Immature natural killer cell (primary cell): ENCODE measurements around the gene NR1D1. TPM values are rescaled to one million over a fixed set of nuclear protein-coding genes. Genes with fewer than 3 reads are reported as not detected.

ENCODE experiments used
- DNase-seq, 3 donors: peaks; one replicate each; pipeline ENCODE4 v3.0.0; 2022; ENCODE audit warnings: mixed read lengths in 1 of 3
- H3K27ac Mint-ChIP-seq, 6 donors: one replicate each; pipeline ENCODE4 v1.8.0; 2020; ENCODE audit warnings: mixed read lengths in 6 of 6, mild to moderate bottlenecking in 5 of 6, inconsistent platforms in 4 of 6, moderate library complexity in 3 of 6
- H3K27me3 Mint-ChIP-seq, 3 donors: one replicate each; pipeline ENCODE4 v1.8.0; 2020 to 2021; ENCODE audit warnings: low read depth in 3 of 3, mild to moderate bottlenecking in 3 of 3, mixed read lengths in 3 of 3, moderate library complexity in 3 of 3, inconsistent platforms in 1 of 3
- H3K36me3 Mint-ChIP-seq, 3 donors: one replicate each; pipeline ENCODE4 v1.8.0; 2020; ENCODE audit warnings: mixed read lengths in 3 of 3, inconsistent platforms in 2 of 3, mild to moderate bottlenecking in 2 of 3
- H3K4me1 Mint-ChIP-seq, 2 donors: one replicate each; pipeline ENCODE4 v1.8.0; 2020; ENCODE audit warnings: inconsistent platforms in 2 of 2, mild to moderate bottlenecking in 2 of 2, mixed read lengths in 2 of 2, moderate library complexity in 1 of 2
- H3K4me3 Mint-ChIP-seq, 5 donors: one replicate each; pipeline ENCODE4 v1.8.0; 2020; ENCODE audit warnings: mild to moderate bottlenecking in 5 of 5, mixed read lengths in 5 of 5, inconsistent platforms in 3 of 5, moderate library complexity in 3 of 5
- H3K9me3 Mint-ChIP-seq, 6 donors: one replicate each; pipeline ENCODE4 v1.8.0; 2020; ENCODE audit warnings: mild to moderate bottlenecking in 6 of 6, mixed read lengths in 6 of 6, inconsistent platforms in 4 of 6, moderate library complexity in 3 of 6
- polyA plus RNA-seq, 3 donors: library from polyadenylated mRNA; unstranded; fragments of 300-500 nt; fragmentation: Illumina TruSeq; gene quantifications; one replicate each; pipeline ENCODE4 v1.2.3, GENCODE V29; 2021

Gene NR1D1
- polyA plus RNA-seq, 3 donors from 2014 or later: 0.49 to 2.8 TPM; not detected in 1

DNA sequence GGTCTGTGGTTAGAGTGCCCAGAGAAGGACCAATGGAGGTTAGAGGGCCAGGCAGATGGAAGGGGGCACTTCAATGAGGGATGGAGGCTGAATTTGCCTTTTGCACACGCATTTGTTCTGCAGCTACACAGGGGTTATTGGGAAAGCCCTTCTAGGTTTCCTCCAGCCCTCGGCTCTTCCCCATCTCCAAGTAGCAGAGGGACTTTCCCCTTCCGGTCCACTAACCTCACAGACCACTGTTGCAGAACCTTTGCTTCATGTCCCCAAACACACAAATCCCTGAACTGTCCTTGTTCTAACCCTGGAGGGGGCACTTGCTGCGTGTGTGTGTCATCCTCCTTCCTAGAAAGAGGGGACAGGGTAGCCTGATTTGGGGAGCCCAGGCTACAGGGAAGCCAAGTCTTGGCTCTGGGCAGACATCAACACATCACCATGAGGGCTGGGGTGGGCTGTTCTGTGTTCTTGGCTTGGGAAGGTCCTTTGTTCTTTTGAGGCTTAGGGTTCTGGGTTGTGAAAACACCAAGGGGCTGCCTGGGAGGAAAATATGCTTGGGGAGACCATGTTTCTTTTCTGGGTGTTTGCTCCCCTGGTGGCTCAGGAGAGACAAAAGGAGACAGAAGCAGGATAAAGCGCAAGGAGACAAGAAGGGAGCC lies 7.3 kb upstream of the NR1D1 start:
- H3K9me3 Mint-ChIP-seq: no peaks in the 10 kb centered on the region
- H3K4me1 Mint-ChIP-seq: peaks cover 91 to 95% of the 10 kb centered on the region in 2 donors
- no peaks in the 10 kb centered on the region for H3K36me3 Mint-ChIP-seq
- H3K27ac Mint-ChIP-seq: peak overlapping the region; percentile 96 to 99 (median 98)
- H3K27me3 Mint-ChIP-seq: peaks cover 13 to 14% (median 14%) of the 10 kb centered on the region in 3 donors
- DNase-seq: peak in 1 of 3 donors; percentile 42
- H3K4me3 Mint-ChIP-seq: peak overlapping the region; percentile 61 to 83 (median 78)

DNA sequence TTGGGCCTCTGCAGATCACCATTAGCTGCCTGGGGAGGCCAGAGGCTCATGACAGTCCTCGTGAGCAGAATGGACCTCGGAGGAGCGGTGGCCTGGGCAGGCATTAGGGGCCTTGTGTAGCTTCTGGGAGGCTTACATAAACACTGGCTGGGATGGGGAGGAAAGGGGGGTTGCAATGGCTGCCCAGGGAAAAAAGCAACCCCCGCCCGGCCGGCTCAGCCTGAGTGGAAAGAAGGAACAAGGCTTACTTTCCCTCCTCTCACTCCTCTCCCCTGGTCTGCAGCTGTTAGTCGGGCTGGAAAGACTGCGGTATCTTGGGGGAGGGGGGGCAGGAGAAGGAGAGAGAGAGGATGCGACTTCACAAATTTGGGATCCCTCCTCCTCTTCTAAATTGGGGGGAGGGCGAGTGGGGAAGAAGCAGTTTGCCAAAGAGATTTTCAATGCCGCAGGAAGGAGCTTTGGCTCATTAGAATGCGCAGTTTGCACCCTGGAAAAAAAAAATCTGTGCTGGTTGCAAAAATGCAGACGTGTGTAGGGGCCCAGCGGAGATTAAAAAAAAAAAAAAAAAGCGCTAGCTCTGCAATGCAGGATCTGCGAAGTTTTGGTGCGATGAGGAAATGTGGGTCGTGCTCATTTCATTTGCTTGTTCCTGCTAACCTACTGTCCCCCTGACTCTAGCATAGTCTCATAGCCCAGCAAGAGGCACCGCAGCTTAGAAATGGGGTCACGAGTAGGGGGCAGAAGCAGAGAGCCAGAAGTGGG lies 6.6 kb upstream of the NR1D1 start:
- Mint-ChIP-seq H3K9me3 (no peaks in the 10 kb centered on the region), H3K36me3 (no peaks in the 10 kb centered on the region), H3K4me3 (peak overlapping the region; percentile 61 to 83 (median 78)), H3K27me3 (peaks cover 11 to 14% (median 13%) of the 10 kb centered on the region in 3 donors), H3K27ac (peak overlapping the region; percentile 96 to 99 (median 98)), H3K4me1 (peaks cover 84 to 89% of the 10 kb centered on the region in 2 donors)
- DNase-seq: peak; percentile 54 to 71 (median 62)

DNA sequence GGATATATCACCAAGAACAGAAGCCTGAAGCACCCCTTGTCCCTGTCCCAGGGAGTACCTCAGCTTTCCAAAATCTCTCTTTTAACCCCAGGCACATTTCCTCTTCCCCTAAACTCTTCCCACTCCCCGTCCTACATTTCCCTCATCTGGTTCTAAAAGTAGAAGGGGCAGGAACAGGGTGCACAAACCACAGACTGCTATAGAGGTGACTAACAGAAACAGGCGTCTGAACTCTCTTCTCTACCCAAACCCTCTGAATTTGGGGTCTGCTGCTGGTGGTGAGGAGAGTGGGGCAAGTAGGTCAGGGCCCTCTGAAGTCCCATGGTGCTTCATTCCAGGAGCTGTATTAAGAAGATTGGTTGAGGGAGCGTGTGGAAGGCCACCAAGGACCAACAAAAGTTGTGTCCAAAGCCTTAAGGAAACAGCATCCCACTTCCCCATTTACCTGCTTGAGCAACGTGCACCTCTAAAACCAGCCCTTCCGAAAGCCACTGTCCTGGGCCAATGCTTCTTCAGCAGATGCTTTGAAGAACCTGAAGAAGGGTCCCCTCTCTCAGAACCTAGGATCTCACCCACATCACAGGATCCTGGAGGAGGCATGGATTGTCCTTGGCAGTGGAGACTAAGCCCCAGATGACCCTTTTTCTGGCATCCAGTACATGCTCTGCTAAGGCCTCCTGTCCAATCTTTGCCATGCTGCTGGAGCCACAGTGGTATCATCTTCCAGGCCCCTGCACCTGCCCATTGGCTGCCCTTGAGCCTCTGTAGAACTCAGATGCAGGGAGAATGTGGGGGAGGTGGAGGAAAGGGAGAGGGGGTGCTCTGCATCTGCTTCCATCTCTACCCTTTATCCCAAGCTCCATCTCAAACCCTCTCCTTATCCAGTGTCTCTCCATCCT lies 5.7 kb upstream of the NR1D1 start:
- H3K4me1 Mint-ChIP-seq: peaks cover 81 to 87% of the 10 kb centered on the region in 2 donors
- no peaks in the 10 kb centered on the region for H3K9me3 Mint-ChIP-seq
- H3K36me3 Mint-ChIP-seq: no peaks in the 10 kb centered on the region
- peak overlapping the region; percentile 96 to 99 (median 98) for H3K27ac Mint-ChIP-seq
- H3K4me3 Mint-ChIP-seq: peak overlapping the region in 3 of 5 donors; percentile 44 to 78 (median 78)
- no peak for DNase-seq
- H3K27me3 Mint-ChIP-seq: peaks cover 7 to 11% (median 8%) of the 10 kb centered on the region in 3 donors

DNA sequence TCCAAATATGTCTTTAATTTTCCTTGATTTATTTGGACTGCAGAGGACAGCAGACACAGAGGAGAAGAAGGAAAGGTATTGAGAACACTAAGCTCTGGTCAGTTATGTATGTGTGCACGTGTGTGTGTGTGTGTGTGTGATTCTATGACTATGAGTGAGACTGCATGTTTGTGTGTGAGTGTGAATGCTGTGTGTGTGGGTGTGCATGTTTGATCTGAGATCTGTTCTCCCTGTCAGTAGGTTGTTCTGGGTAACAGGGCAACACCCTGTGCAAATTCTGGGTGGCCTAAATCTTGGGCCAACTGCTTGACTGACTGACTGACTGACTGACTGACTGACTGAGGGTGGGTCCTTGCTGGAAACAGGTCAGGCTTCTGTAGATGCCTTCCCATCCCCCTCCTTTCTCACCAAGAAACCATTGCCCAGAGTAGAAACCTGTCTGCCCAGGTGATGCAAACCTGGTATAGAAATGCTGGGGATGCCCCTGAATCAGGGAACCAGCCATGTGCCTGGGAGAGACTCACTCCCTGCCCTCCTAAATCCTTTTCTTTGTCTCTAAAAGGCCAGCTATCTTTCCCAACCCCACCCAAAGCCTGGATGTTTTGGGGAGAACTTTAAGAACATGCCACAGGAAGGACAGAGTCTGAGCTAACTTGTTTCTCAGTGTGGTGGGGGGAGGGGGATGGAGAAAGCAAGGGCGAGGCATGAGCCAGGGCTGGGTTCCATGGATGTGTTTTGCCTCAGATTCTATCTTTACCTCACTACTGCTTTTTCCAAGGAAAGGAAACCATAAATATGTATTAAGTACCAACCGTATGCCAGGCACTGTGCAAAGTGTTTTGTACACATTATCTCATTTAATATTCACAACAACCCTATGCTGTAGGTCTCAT lies 4.5 kb upstream of the NR1D1 start:
- Mint-ChIP-seq H3K36me3 (no peaks in the 10 kb centered on the region), H3K27ac (peak overlapping the region; percentile 16 to 96 (median 54)), H3K4me1 (peaks cover 81 to 87% of the 10 kb centered on the region in 2 donors), H3K9me3 (no peaks in the 10 kb centered on the region), H3K27me3 (peaks cover 9 to 11% (median 11%) of the 10 kb centered on the region in 3 donors), H3K4me3 (peak overlapping the region in 1 of 5 donors; percentile 28)
- no peak for DNase-seq

DNA sequence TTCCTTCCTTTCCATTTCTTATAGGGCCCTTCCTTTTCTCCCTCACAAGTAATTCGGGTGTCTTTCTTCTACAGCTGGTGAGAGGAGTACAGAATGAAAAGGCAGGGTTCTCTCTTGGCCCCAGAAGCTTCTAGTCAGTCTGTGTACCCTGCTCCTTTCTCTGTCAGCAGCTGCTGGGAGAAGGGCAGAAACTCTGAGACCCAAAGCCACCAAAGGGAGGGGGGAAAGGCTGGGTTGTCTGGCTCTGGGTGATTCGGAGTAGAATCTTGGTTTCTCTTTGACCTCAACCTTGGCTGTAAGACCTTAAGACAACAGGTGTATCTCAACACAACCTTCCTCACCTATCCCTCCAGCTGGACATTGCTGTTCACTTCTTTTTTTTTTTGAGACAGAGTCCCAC lies 3.3 kb upstream of the NR1D1 start:
- Mint-ChIP-seq H3K9me3 (no peaks in the 10 kb centered on the region), H3K36me3 (no peaks in the 10 kb centered on the region), H3K4me3 (peak overlapping the region in 1 of 5 donors; percentile 35), H3K27ac (peak overlapping the region in 3 of 6 donors; percentile 9 to 83 (median 64)), H3K4me1 (peaks cover 84 to 86% of the 10 kb centered on the region in 2 donors), H3K27me3 (peaks cover 16 to 20% (median 17%) of the 10 kb centered on the region in 3 donors)
- DNase-seq: no peak

DNA sequence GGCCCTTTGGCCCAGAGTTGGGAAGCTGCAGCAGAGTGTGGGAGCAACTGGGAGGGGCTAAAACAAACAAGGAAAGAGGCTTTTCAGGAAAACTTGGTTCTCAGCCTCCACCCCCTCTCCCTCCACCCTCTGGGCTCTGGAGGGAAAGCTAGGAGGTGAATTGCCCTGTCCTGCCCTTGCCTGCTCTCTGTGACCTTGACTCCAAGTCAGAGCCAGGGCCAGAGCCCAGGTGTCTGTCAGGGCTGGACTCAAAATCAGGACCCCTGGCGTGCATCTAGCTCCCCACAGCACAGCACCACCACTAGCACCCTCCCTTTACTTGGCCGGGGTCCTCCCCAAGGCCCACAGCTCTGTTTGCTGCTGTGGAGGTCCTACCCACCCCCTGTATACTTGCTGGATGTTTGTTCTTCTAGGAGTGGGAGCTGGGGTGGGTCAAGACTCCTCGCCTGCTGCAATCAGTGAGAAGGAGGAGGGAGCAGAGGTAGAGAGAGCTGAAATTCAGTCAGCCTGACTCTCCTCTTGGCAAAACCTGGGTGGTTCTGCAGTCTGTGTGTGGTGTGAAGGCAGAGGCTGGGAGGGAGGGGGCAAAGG lies 2.8 kb upstream of the NR1D1 start:
- H3K4me3 Mint-ChIP-seq: peak overlapping the region in 1 of 5 donors; percentile 35
- H3K27ac Mint-ChIP-seq: peak overlapping the region in 4 of 6 donors; percentile 9 to 83 (median 67)

DNA sequence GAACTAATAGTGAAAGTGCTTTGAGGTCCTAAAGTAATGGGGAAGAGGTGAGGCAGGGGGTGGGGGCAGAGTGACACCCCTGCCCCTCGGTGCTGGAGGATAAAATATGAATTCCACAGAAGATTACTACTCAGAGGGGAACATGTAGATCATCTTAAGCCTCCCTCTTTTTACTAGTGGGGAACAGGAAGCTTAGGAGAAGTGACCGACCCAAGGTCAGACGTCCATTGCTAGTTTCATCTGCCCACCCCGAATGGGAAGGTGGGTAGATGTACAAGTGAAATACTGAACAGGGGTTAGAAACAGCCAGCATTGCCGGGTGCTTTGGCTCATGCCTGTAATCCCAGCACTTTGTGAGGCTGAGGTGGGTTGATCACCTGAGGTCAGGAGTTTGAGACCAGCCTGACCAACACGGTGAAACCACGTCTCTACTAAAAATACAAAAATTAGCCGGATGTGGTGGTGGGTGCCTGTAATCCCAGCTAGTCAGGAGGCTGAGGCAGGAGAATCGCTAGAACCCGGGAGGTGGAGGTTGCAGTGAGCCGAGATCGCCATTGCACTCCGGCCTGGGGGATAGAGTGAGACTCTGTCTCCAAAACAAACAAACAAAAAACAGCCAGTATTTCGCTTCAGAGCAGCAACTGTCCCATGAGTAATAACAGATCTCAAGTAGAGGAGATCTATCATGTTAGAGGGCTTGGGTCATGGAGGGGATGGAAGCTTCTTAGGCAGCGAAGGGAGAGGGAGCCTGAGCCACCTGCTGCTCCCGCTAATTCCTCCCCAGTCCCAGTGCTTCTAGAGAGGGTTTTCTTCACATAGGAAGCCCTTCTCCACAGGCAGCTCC lies 1.2 kb upstream of the NR1D1 start:
- Mint-ChIP-seq H3K27me3 (peaks cover 13 to 18% (median 13%) of the 10 kb centered on the region in 3 donors), H3K27ac (peak overlapping the region in 5 of 6 donors; percentile 95 to 98 (median 97)), H3K4me3 (peak overlapping the region; percentile 74 to 94 (median 85)), H3K36me3 (no peaks in the 10 kb centered on the region), H3K4me1 (peaks cover 84 to 86% of the 10 kb centered on the region in 2 donors), H3K9me3 (no peaks in the 10 kb centered on the region)
- DNase-seq: no peak

More for the DNA sequence above, 2.8 kb upstream of the NR1D1 start:
- no peaks in the 10 kb centered on the region for H3K9me3 Mint-ChIP-seq
- H3K4me1 Mint-ChIP-seq: peaks cover 84 to 86% of the 10 kb centered on the region in 2 donors
- H3K36me3 Mint-ChIP-seq: no peaks in the 10 kb centered on the region
- peaks cover 14 to 21% (median 19%) of the 10 kb centered on the region in 3 donors for H3K27me3 Mint-ChIP-seq
- DNase-seq: no peak

DNA sequence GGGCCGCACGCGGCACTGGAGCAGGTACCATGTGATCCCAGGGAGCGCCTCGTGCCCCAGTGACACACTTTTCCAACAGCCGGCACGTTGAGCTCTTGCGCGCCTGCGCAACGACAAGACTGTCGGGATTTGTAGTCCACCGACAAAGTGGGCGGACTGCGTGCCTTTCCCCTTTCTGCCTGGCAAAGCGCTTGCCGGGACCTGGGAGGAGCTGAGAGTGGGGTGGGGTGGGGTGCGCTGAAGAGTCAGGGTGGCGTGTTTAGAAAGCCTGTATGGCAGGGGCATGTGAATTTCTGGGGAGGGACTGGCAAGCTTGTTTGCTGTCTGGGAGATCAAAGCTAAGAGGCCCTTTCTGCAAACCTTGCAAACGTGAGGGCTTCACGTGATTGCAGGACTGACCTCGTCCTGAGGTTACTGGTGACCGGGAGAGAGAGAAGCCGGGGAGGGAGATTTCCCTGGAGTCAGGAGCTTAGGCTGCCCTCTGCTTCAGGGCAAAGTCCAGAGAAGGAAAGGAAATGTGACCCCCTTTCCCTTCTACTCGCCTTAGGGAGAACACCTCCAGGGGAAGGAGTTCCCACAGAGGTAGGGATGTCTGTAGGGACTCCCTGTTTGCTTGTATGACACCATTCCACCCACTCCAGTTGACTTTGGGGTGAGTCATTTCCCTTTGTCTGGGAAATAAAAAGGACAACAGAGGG lies 429 bp upstream of the NR1D1 start:
- H3K4me3 Mint-ChIP-seq: peak overlapping the region; percentile 74 to 94 (median 85)
- H3K27ac Mint-ChIP-seq: peak overlapping the region; percentile 95 to 98 (median 96)
- DNase-seq: peak; percentile 80 to 85 (median 82)
- H3K27me3 Mint-ChIP-seq: peaks cover 19 to 24% (median 19%) of the 10 kb centered on the region in 3 donors
- peaks cover 84 to 86% of the 10 kb centered on the region in 2 donors for H3K4me1 Mint-ChIP-seq
- peaks cover 0 to 5% (median 2%) of the 10 kb centered on the region in 3 donors for H3K36me3 Mint-ChIP-seq
- H3K9me3 Mint-ChIP-seq: no peaks in the 10 kb centered on the region

DNA sequence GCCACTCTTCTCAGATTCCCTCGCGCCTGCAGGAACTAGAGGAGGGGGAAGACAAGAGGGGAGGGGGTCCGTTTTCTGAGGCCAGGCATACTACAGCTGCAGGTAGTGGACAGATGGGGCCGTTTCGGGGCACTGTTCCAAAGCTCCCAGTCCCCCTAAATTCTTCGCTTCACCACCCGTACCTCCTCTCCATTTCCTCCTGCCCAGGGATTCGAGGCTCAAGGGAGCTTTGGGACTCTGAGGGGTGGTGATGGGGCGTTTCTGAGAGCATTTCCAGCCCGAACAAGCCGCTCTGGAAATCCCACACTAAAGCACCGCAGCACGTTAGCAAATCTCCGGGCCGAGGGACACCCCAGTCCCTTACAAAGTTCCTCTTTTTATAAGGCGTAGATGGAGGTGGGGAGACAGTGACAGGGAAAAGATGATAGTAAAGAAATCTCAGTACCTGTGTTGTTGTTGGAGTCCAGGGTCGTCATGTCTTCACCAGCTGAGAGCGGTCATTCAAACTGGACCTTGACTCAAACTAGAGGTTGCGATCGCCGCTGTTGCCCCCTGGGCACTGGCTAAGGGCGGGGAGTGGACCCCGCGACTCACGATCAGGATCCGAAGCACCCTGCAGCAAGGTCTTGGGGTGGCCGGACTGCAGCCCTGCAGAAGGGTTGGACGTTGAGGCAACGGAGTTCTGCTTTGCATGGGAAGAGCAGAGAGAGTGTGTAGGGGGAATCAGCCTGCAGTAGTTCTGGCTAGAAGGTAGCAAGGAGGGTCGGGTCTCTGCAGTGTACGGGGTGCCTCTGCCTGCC lies 570 bp downstream of the NR1D1 start:
- Mint-ChIP-seq H3K27me3 (peaks cover 20 to 27% (median 20%) of the 10 kb centered on the region in 3 donors), H3K4me3 (peak overlapping the region; percentile 74 to 94 (median 85)), H3K9me3 (no peaks in the 10 kb centered on the region), H3K27ac (peak overlapping the region; percentile 95 to 98 (median 96)), H3K4me1 (peaks cover 84 to 86% of the 10 kb centered on the region in 2 donors), H3K36me3 (peaks cover 0 to 5% (median 2%) of the 10 kb centered on the region in 3 donors)
- DNase-seq: no peak

DNA sequence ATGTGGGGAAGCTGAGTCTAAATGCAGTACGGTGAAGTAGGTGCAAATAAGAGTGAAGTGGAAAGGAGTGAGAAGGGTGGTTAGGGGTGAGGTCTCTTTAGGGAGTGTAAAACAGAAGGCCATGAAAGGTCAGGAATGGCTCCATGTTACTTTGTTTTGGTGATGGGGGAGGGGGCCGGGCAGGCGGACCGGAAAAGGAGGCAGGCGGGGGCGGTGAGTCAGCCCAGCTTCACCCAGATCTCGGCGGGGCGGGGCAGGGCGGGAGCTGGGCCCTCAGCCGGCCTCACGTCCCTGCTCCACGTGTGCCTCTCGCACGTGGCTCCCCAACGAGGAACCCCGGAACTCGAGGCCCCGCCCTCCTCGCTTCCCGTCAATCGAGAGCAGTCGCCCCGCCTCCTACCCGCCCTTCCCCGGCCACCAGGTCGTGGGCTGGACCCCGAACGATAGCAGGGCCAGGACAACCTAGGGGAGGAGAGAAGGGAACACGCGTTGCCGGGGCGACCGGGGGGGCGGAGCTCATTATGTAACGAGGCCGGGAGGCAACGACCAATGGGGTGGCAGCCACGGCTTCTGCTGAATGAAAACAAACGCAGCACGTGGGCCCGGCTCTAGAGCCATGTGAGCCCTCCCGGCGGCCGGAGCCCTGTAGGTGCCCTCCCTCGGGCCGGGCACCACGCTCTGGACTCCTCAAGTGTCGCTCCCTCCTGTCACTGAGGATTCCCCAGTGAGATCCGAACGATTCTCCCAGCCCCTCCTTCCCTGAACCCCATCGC lies 1.4 kb downstream of the NR1D1 start:
- Mint-ChIP-seq H3K27ac (peak overlapping the region; percentile 95 to 99 (median 97)), H3K36me3 (peaks cover 0 to 5% (median 4%) of the 10 kb centered on the region in 3 donors), H3K9me3 (no peaks in the 10 kb centered on the region), H3K4me1 (peaks cover 78 to 84% of the 10 kb centered on the region in 2 donors), H3K27me3 (peaks cover 18 to 26% (median 20%) of the 10 kb centered on the region in 3 donors), H3K4me3 (peak overlapping the region; percentile 74 to 94 (median 85))
- peak; percentile 97 to 99 (median 98) for DNase-seq
